Naive thymus-derived CD4-positive, alpha-beta T cell (primary cell): ENCODE data around the gene COPZ1. TPM values are rescaled to one million over a fixed set of nuclear protein-coding genes. Genes with fewer than 3 reads are reported as not detected.

Source experiments
- ATAC-seq: fragments of 150-1000 bp; cut with Tn5 transposase; 2 replicates; pipeline ENCODE4 v1.10.0; 2021; ENCODE audit warnings: mild to moderate bottlenecking, moderate library complexity
- CTCF ChIA-PET: fragments of 350-600 bp; sonication (Branson Sonifier 250); formaldehyde crosslinking; loops from one replicate; lab custom pipeline; 2021; ENCODE audit warnings: antibody characterized with exemption; lab: Charles Lee
- POLR2A ChIA-PET: fragments of 350-600 bp; sonication (Branson Sonifier 250); formaldehyde crosslinking; loops from one replicate; lab custom pipeline; 2021; ENCODE audit warnings: antibody characterized with exemption, inconsistent platforms; lab: Charles Lee
- DNase-seq, 9 donors: peaks; one replicate each; pipeline versions ENCODE4 v3.0.0 to v3.0.0-alpha.2; 2020 to 2022; ENCODE audit warnings: mixed read lengths in 1 of 9
- H3K27ac ChIP-seq: one replicate; pipeline ENCODE4 v1.7.0; 2013; ENCODE audit warnings: mild to moderate bottlenecking, low read depth, low read length, moderate library complexity
- H3K27me3 ChIP-seq, 2 donors: one replicate each; pipeline ENCODE4 v1.7.0; 2013; ENCODE audit warnings: low read length in 2 of 2, mild to moderate bottlenecking in 2 of 2, moderate library complexity in 2 of 2; ENCODE audit not compliant: control insufficient read depth in 2 of 2, insufficient read depth in 2 of 2
- H3K36me3 ChIP-seq, 3 experiments: 1 replicate in 2 of 3; 2 replicates in 1 of 3; pipeline ENCODE4 v1.7.0; 2013; ENCODE audit warnings: low read length in 3 of 3, mild to moderate bottlenecking in 3 of 3, moderate library complexity in 1 of 3; ENCODE audit not compliant: insufficient read depth in 3 of 3, control insufficient read depth in 2 of 3
- H3K4me1 ChIP-seq, 2 donors: one replicate each; pipeline ENCODE4 v1.7.0; 2013; ENCODE audit warnings: low read length in 2 of 2, mild to moderate bottlenecking in 2 of 2, moderate library complexity in 1 of 2; ENCODE audit not compliant: control insufficient read depth in 2 of 2, insufficient read depth in 2 of 2
- H3K4me3 ChIP-seq: 2 replicates; pipeline ENCODE4 v1.7.0; 2013; ENCODE audit warnings: mild to moderate bottlenecking, low read length
- H3K9me3 ChIP-seq, 3 experiments: 1 replicate in 2 of 3; 2 replicates in 1 of 3; pipeline ENCODE4 v1.7.0; 2013; ENCODE audit warnings: low read length in 3 of 3; ENCODE audit not compliant: control insufficient read depth in 2 of 3
- H3K27ac Mint-ChIP-seq, 9 donors: one replicate each; pipeline ENCODE4 v1.8.0; 2020 to 2022; ENCODE audit warnings: mixed read lengths in 9 of 9, mild to moderate bottlenecking in 8 of 9, moderate library complexity in 5 of 9, inconsistent platforms in 2 of 9
- H3K27me3 Mint-ChIP-seq, 5 donors: one replicate each; pipeline ENCODE4 v1.8.0; 2021 to 2022; ENCODE audit warnings: mixed read lengths in 5 of 5, mild to moderate bottlenecking in 1 of 5
- H3K36me3 Mint-ChIP-seq, 5 donors: one replicate each; pipeline ENCODE4 v1.8.0; 2020 to 2022; ENCODE audit warnings: mixed read lengths in 5 of 5, mild to moderate bottlenecking in 3 of 5, inconsistent platforms in 1 of 5
- H3K4me1 Mint-ChIP-seq, 7 donors: one replicate each; pipeline ENCODE4 v1.8.0; 2020 to 2022; ENCODE audit warnings: mixed read lengths in 7 of 7, mild to moderate bottlenecking in 3 of 7, inconsistent platforms in 1 of 7
- H3K4me3 Mint-ChIP-seq, 10 donors: one replicate each; pipeline ENCODE4 v1.8.0; 2020 to 2022; ENCODE audit warnings: mild to moderate bottlenecking in 10 of 10, mixed read lengths in 10 of 10, moderate library complexity in 6 of 10, inconsistent platforms in 2 of 10
- H3K9me3 Mint-ChIP-seq, 11 donors: one replicate each; pipeline ENCODE4 v1.8.0; 2020 to 2022; ENCODE audit warnings: mixed read lengths in 11 of 11, mild to moderate bottlenecking in 4 of 11, inconsistent platforms in 1 of 11, moderate library complexity in 1 of 11
- intact Hi-C, 2 donors: fragments of 100-400 bp; cut with micrococcal nuclease; formaldehyde crosslinking; loops; one replicate each; pipeline ENCODE4 v1.15.1; 2023
- polyA plus RNA-seq, 2 donors: library from polyadenylated mRNA; unstranded; fragments of 300-500 nt; fragmentation: Illumina TruSeq; gene quantifications; one replicate each; pipeline ENCODE4 v1.2.3, GENCODE V29; 2021
- total RNA-seq, 6 experiments: library from RNA in 5 of 6; stranded (reverse) in 5 of 6; gene quantifications; 1 replicate in 5 of 6; 2 replicates in 1 of 6; pipeline ENCODE4 v1.2.3 and lab custom pipeline; 2021 to 2026

COPZ1 gene
- total and polyA plus RNA-seq, 7 experiments from 2014 or later = 47.5 to 171 (median 83.1) TPM

DNA sequence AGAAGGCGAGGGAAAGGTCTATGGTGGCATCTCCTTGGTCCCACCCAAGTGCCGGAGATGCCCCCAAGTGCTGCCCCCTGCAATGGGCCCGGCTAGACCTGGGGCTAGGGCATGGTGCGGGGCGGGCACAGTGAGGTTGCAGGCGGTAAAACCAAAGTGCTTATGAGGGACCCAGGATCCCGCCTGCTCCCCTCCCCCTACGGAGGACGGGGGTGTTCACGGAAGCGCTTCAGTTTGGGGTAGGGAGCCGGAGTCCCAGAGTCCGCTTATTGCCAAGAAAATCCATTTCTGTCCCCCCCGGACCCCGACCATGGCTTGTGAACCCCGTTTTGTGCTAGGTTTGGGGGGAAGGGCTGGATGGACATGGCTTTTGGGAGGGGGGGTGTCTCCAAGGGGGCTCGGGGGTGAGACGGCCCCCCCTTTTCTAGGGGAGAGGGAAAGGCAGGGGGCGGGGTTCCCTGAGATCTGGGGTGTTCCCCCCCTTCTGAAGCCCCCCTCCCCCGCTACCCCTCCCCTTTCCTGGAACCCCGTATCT is 44.7 kb downstream of the COPZ1 start:
- no peaks in the 10 kb centered on the region for H3K9me3 ChIP-seq
- Mint-ChIP-seq H3K27ac (no peak overlapping the region), H3K36me3 (no peaks in the 10 kb centered on the region), H3K4me1 (peaks cover 14 to 42% (median 31%) of the 10 kb centered on the region in 7 donors), H3K9me3 (no peaks in the 10 kb centered on the region), H3K27me3 (peaks cover 0 to 9% (median 0%) of the 10 kb centered on the region in 5 donors), H3K4me3 (peak overlapping the region in 5 of 10 donors; percentile 62 to 79 (median 78))
- DNase-seq = no peak
- no peaks in the 10 kb centered on the region for H3K36me3 ChIP-seq
- ChIA-PET POLR2A (interaction anchor here (1.0 kb wide), 1 partner anchor 9 kb away, joined by 3 read pairs; no protein-coding TSS in a partner anchor), CTCF (interaction anchor here (1.0 to 2.0 kb wide), 3 partner anchors 10 to 80 kb away, joined by 3 to 10 read pairs (median 8); no protein-coding TSS in a partner anchor)
- no peak for ATAC-seq
- no peaks in the 10 kb centered on the region for H3K27me3 ChIP-seq
- intact Hi-C loops = loop anchor here (2.0 to 10.0 kb wide), 5 partner anchors 45 to 365 kb away; partner anchors contain the start of genes CBX5 (in 1 of the 2), COPZ1 (in 1 of the 2), HNRNPA1 (in 1 of the 2) and HOXC8 (in 1 of the 2)
- H3K4me1 ChIP-seq = peaks cover 12 to 17% of the 10 kb centered on the region in 2 donors
- no peak overlapping the region for H3K4me3 ChIP-seq
- no peak overlapping the region for H3K27ac ChIP-seq

DNA sequence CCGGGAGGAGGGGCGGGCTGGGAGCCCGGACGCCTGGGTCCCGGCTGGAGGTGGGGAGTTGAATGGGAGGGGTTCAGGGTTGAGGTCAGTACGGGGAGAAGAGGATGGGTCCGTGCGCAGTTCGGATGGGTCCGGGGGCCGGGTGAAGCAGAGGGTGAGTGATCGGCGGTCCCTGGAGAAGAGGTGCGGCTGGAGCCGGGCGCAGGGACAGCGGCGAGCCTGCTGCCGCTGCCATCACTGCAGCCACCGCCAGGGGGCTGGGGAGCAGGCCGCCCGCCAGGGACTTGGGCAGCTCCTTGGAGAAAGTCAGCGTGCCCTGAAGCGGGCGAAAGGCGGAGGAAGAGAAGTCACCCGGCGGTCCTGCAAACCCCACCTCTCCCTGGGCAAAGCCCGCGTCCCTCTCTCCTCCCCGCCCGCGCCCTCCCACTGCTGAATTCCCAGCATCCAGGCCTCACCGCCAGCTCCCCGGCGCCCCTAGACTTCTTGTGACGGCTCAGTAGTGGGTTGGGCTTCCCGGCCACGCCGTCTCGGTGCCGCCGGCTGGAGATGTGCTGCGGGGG is 45.3 kb downstream of the COPZ1 start:
- CTCF ChIA-PET = interaction anchor here (0.6 to 2.4 kb wide), 8 partner anchors 8 to 81 kb away, joined by 3 to 10 read pairs (median 6); no protein-coding TSS in a partner anchor
- Histone ChIP-seq H3K4me3 (no peak overlapping the region), H3K9me3 (no peaks in the 10 kb centered on the region), H3K27ac (no peak overlapping the region), H3K4me1 (peaks cover 12 to 16% of the 10 kb centered on the region in 2 donors), H3K36me3 (no peaks in the 10 kb centered on the region), H3K27me3 (no peaks in the 10 kb centered on the region)
- POLR2A ChIA-PET = interaction anchor here (1.0 kb wide), 1 partner anchor 9 kb away, joined by 3 read pairs; no protein-coding TSS in a partner anchor
- no peaks in the 10 kb centered on the region for H3K9me3 Mint-ChIP-seq
- ATAC-seq (no peak), DNase-seq (peak in 1 of 9 donors; percentile 54)
- H3K36me3 Mint-ChIP-seq = no peaks in the 10 kb centered on the region
- H3K4me3 Mint-ChIP-seq = peak overlapping the region in 3 of 10 donors; percentile 25 to 78 (median 33)
- H3K4me1 Mint-ChIP-seq = peaks cover 12 to 42% (median 28%) of the 10 kb centered on the region in 7 donors
- H3K27ac Mint-ChIP-seq = no peak overlapping the region
- intact Hi-C loops = loop anchor here in 1 of 2 donors (10.0 kb wide), 1 partner anchor 365 kb away; the partner anchor contains the start of genes HOXC8 and HOXC9
- H3K27me3 Mint-ChIP-seq = peaks cover 0 to 9% (median 0%) of the 10 kb centered on the region in 5 donors

DNA sequence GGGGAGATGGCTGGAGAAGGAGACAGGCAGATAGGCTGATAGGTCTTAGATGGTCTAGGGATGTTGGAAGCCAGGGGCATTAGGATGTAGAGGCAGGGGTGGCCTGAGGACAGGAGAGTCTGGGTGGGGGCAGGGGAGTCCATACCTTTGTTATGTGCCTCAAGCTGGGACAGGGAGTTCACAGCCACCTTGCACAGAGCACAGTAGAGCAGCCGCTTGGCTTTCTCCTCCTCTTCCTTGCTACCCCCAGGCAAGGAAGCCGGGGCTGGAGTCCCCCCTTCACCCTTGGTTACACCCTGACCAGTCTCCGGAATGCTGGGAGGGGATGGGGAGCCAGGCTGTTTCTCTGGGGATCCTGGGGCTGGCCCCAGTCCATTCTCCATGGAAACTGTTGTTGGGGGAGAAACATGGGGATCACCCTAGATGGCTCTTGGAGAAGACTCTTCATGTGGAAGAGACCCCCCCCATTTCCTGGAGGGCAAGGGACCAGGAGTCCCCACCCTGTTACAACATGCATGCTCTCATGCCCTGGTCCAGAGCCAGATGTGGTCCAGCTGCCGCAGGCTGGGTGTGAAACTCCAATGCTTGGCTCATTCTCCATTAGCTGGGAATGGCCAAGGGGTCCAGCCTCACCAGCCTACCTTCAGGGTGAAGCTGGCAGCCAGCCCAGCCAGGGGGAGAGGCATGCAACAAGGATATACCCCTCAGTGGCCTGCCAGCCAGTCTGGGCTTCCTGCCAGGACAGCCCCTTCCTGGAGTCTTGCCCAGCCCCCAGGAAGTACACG is 46.6 kb downstream of the COPZ1 start:
- no peaks in the 10 kb centered on the region for H3K9me3 Mint-ChIP-seq
- DNase-seq = no peak
- Histone ChIP-seq H3K4me1 (peaks cover 12 to 16% of the 10 kb centered on the region in 2 donors), H3K36me3 (no peaks in the 10 kb centered on the region), H3K9me3 (no peaks in the 10 kb centered on the region), H3K27ac (no peak overlapping the region), H3K4me3 (no peak overlapping the region), H3K27me3 (no peaks in the 10 kb centered on the region)
- H3K27me3 Mint-ChIP-seq = peaks cover 0 to 9% (median 0%) of the 10 kb centered on the region in 5 donors
- CTCF ChIA-PET = interaction anchor here (0.6 to 2.4 kb wide), 11 partner anchors 8 to 157 kb away, joined by 3 to 10 read pairs (median 5); partner anchors contain the start of gene NCKAP1L
- intact Hi-C loops = loop anchor here in 1 of 2 donors (10.0 kb wide), 1 partner anchor 367 kb away; the partner anchor contains the start of genes HOXC8 and HOXC9
- H3K4me1 Mint-ChIP-seq = peaks cover 12 to 43% (median 28%) of the 10 kb centered on the region in 7 donors
- peak overlapping the region in 7 of 9 donors; percentile 7 to 70 (median 27) for H3K27ac Mint-ChIP-seq
- H3K36me3 Mint-ChIP-seq = no peaks in the 10 kb centered on the region
- no peak for ATAC-seq
- peak overlapping the region in 1 of 10 donors; percentile 68 for H3K4me3 Mint-ChIP-seq
- POLR2A ChIA-PET = interaction anchor here (1.3 kb wide), 1 partner anchor 9 kb away, joined by 3 read pairs; no protein-coding TSS in a partner anchor

GRCh38 chr12:54372113-54372806 is 47.3 kb downstream of the COPZ1 start:
- no peaks in the 10 kb centered on the region for H3K9me3 ChIP-seq
- ChIA-PET CTCF (interaction anchor here (0.6 to 2.4 kb wide), 7 partner anchors 10 to 512 kb away, joined by 3 to 8 read pairs (median 3); no protein-coding TSS in a partner anchor), POLR2A (interaction anchor here (1.3 kb wide), 1 partner anchor 10 kb away, joined by 3 read pairs; no protein-coding TSS in a partner anchor)
- H3K4me1 Mint-ChIP-seq = peaks cover 10 to 43% (median 28%) of the 10 kb centered on the region in 7 donors
- H3K4me3 Mint-ChIP-seq = no peak overlapping the region
- no peak for ATAC-seq
- no peak for DNase-seq
- no peak overlapping the region for H3K4me3 ChIP-seq
- H3K27ac ChIP-seq = no peak overlapping the region
- intact Hi-C loops = loop anchor here in 1 of 2 donors (10.0 kb wide), 1 partner anchor 367 kb away; the partner anchor contains the start of genes HOXC8 and HOXC9
- H3K4me1 ChIP-seq = peaks cover 12 to 16% of the 10 kb centered on the region in 2 donors
- peaks cover 0 to 6% (median 0%) of the 10 kb centered on the region in 5 donors for H3K27me3 Mint-ChIP-seq
- H3K36me3 ChIP-seq = no peaks in the 10 kb centered on the region
- no peaks in the 10 kb centered on the region for H3K9me3 Mint-ChIP-seq
- H3K36me3 Mint-ChIP-seq = no peaks in the 10 kb centered on the region
- no peaks in the 10 kb centered on the region for H3K27me3 ChIP-seq
- peak overlapping the region in 6 of 9 donors; percentile 4 to 67 (median 38) for H3K27ac Mint-ChIP-seq

DNA sequence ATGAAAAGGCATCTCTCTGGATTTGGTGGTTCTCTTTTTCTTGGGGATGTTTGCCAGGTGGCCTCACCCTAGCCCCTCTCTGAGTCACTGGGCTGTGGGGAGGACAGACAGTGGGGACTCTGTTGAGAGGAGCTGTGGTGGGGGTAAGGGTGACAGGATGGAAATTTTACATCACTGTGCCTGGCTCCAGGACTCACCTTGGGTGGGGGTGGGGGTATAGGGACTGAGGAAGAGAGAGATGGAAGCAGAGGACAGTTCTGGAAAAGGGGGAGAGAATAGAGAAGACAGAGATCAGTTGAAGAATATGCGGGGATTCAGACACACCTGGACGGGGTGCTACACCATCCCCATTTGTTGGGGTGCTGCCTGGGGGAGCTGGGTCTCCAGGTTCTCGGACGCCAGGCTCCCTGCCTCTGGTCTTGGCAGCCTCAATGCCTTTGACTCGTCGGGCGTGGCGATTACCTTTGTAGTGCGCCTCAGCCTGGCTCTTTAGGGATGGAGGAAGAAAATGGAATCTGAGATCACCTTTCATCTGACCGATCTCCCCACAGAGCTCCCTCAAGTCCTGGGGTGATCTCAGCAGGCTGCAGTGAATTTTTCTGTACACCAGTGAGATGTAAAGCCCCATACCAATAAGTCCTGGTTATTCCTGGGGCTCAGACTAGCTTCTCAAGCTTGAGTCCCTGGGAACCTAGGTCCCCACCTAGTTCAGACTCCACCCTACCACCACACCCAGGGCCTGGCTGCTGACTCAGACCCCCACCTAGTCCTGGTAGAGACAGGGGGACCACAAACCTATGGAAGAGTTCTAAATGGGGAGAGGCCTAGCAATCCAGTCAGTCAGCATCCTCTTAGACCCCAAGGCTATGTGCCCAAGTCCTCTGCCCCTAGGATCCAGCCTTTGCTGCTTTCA is 49.0 kb downstream of the COPZ1 start:
- ATAC-seq (no peak), DNase-seq (no peak)
- Mint-ChIP-seq H3K27ac (peak overlapping the region in 1 of 9 donors; percentile 72), H3K4me1 (peaks cover 7 to 35% (median 14%) of the 10 kb centered on the region in 7 donors), H3K9me3 (no peaks in the 10 kb centered on the region), H3K4me3 (no peak overlapping the region), H3K36me3 (no peaks in the 10 kb centered on the region), H3K27me3 (peaks cover 0 to 5% (median 0%) of the 10 kb centered on the region in 5 donors)
- POLR2A ChIA-PET = no interaction called here
- H3K36me3 ChIP-seq = no peaks in the 10 kb centered on the region
- no peak overlapping the region for H3K27ac ChIP-seq
- CTCF ChIA-PET = interaction anchor here (0.7 to 1.4 kb wide), 3 partner anchors 49 to 1870 kb away, joined by 3 to 5 read pairs (median 3); partner anchors contain the start of gene COPZ1
- no peak overlapping the region for H3K4me3 ChIP-seq
- H3K27me3 ChIP-seq = no peaks in the 10 kb centered on the region
- no peaks in the 10 kb centered on the region for H3K9me3 ChIP-seq
- intact Hi-C loops = loop anchor here in 1 of 2 donors (10.0 kb wide), 1 partner anchor 369 kb away; the partner anchor contains the start of genes HOXC8 and HOXC9
- H3K4me1 ChIP-seq = peaks cover under 1 to 6% of the 10 kb centered on the region in 2 donors
